NCI-H2029 treated with DMSO at 0.1 percent for 48 hours (cell line): ENCODE results near the gene CNN2.

ENCODE experiments used
- DNase-seq: peaks from one replicate; lab custom pipeline; 2025; lab: John Stamatoyannopoulos, UW

The CNN2 gene

DNA sequence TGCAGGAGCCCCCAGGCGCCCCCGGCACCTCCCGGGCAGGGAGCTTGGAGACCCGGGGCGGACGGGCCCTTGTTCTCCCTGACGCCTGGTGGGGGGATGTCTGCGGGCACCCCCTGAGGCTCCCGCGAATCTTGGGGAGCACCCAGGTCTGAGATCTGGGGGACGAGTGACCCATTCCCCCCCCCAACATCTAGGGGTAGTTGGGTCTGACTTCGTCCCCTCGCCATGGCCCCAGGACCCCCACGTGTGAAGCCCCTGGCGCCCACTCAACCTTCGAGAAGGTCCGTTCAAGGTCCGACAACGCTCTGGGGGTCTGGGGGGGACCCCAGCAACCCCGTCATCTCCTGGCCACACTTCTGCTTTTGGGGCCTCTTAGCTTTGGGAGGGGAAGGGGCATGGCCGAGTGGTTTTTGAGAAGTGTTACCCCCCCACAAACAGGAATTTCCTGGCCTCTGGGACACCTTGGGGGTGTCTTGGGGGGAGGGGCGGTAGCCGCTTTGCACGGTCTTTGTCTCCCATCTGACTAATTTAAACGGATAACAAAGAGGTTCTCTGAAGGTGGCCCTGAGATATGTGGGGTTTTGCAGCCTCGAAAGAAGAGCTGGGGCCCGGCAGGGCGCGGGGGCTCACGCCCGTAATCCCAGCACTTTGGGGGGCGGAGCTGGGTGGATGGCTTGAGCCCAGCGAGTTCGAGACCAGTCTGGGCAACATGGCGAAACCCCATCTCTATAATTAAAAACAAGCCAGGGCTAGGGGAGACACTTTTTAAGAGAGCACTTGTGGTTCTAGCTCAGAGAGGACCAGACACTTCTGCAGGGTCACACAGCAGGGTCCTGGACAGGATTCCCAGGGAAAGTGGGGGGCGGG lies 608 bp downstream of the CNN2 start:
- no peak for DNase-seq

GRCh38 chr19:1027650-1028061 lies 1.2 kb downstream of the CNN2 start:
- no peak for DNase-seq

DNA sequence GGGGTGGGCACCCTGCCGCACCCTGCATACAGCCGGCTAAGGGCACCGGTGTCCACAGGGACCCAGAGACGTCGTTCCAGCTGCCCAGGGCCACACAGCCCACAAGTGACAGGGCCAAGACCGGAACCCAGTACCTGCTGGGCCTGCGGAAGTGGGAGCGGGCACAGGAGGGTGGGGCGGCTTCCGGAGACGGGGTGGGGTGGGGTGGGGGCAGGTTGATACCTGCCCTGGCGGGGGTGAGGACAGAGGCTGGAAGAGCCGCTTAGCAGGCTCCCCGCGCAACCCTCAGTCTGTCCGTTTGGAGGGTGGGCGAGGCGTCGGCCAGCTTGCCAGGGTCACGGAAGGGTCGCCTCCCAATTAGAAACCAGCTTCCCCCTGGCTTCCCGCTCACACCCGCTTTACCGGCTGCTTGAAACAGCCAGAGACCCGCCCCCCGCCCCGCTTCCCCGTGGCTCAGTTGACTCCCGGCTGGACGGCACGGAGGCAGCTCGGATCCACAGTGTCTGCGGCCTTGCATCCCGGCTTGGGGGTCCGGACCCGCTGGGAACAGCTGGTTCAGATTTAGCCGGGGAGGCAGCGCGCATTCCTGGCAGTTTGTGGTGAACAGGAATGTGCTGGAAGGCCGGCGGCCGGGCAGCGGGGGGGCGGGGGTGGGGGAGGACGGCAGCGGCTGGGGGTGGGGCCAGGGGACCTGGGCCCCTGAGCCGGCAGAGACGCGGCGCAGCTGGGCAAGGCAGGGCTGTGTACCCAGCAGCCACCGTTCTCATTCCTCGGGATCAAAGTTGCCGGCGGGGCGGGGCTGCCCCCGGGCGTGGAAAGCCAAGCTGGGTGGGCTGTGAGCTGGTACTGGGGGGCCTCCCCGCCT lies 1.9 kb downstream of the CNN2 start:
- no peak for DNase-seq

- no peak for DNase-seq
Observed at GRCh38 chr19:1032264-1032867, 6.0 kb downstream of the CNN2 start.

GRCh38 chr19:1035998-1036621 lies 9.7 kb downstream of the CNN2 start:
- DNase-seq = no peak

DNA sequence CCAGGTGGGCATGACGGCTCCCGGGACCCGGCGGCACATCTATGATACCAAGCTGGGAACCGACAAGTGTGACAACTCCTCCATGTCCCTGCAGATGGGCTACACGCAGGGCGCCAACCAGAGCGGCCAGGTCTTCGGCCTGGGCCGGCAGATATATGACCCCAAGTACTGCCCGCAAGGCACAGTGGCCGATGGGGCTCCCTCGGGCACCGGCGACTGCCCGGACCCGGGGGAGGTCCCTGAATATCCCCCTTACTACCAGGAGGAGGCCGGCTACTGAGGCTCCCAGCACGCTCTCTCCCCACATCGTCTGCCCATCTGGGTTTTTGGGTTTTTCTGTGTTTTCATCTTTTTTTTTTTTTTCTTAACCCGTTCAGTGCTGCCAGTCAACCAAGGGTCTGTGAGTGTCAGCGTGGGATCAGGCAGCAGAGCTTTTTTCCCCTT lies 11.2 kb downstream of the CNN2 start:
- no peak for DNase-seq

DNA sequence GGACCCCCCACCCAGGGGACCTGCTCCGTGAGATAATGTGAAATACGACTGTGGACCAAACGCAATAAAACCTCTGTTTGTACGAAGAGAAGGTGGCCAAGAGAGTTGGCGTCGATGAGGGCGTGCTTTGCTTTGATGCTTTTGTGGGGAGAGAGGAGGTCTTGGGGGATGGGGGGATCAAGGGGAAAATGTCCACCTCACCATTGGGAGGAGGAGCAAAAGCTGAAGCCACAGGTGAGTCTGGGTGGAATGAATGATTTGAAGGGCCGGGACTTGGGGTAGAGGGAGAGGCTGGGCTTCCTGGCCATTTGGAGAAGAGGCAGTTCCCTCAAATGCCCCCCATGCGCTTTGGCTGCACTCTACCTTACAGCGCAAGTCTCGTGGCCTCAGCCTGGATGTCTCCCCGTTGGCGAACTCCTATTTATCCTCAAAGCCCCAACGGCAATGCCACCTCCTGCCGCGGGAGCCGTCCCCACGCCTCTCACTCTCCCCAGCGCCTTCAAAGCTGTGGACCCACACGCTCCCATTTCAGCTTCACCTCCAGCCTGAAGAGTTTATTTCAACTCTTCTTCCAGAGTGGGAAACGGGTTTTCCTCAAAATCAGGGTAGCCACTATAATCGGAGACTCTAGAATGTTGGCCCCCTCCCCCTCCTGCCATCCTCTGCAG lies 12.7 kb downstream of the CNN2 start:
- no peak for DNase-seq

- peak; percentile 82 for DNase-seq
Observed at GRCh38 chr19:1039646-1040475, 13.5 kb downstream of the CNN2 start, which contains the start of gene ABCA7. TSS of gene ABCA7 (plus strand) at chr19:1040107. CDS start at chr19:1041362, 1,255 bp downstream.

- DNase-seq = peak; percentile 82
Observed at GRCh38 chr19:1040476-1041271, 14.3 kb downstream of the CNN2 start.

DNA sequence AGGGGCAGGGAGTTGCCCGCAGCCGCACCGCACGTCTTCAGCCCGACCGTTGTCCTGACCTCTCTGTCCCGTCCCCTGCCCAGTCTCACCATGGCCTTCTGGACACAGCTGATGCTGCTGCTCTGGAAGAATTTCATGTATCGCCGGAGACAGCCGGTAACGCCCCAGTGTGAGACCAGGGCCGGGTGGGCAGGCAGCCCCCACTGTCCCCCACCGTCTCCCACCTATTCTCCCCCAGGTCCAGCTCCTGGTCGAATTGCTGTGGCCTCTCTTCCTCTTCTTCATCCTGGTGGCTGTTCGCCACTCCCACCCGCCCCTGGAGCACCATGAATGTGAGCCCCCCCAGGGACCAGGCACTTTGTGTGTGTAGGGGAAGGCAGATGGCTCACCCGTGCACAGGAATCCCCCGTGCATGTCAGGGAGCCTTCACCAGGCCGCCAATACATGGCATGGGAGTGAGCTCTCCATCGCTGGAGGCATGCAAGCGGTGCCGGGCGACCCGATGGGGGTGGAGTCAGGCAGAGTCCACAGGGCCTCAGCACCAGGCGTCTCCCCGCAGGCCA lies 14.9 kb downstream of the CNN2 start:
- no peak for DNase-seq

GRCh38 chr19:1041835-1042685 lies 15.7 kb downstream of the CNN2 start:
- DNase-seq = peak; percentile 50

DNA sequence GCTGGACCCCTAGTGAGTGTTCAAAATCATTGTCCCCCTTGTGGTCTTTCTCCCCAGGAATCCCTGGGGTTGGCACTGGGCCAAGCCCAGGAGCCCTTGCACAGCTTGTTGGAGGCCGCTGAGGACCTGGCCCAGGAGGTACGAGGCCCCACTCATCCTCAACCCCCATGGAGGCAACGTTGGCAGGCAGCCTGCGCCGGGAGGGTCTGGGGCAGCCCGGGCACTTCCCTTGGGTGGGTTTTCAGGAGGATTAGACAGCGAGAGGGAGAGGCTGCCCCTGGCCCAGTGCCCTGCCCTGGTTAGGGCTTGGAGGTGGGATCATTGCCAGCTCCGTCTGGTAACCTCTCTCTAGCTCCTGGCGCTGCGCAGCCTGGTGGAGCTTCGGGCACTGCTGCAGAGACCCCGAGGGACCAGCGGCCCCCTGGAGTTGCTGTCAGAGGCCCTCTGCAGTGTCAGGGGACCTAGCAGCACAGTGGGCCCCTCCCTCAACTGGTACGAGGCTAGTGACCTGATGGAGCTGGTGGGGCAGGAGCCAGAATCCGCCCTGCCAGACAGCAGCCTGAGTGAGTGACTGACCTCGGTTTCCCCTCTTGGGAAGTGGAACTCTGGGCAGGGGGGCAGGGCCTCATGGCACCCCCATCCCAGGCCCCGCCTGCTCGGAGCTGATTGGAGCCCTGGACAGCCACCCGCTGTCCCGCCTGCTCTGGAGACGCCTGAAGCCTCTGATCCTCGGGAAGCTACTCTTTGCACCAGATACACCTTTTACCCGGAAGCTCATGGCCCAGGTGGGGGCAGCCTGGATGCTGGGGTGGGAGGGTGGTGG lies 16.5 kb downstream of the CNN2 start:
- DNase-seq = peak; percentile 46

DNA sequence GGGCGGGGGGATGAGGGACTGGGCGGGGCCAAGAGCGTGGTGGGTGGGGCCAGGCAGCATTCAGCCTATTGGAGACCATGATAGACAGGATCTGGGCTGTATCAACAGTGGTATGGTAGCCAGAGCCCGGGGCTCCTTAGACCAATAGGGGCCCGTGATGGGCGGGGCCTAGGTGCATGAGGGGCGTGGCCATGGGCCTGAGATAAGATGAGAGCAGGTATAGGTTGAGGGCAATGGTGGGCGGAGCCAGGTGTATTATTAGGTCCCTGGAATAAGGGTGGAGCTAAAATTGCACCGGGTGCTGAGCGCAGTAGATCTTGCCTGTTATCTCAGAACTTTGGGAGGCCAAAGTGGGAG lies 18.8 kb downstream of the CNN2 start:
- DNase-seq = no peak

GRCh38 chr19:1046117-1046626 lies 19.8 kb downstream of the CNN2 start:
- DNase-seq = no peak

- no peak for DNase-seq
Observed at GRCh38 chr19:1046836-1047695, 20.7 kb downstream of the CNN2 start.

GRCh38 chr19:1047696-1048147 lies 21.3 kb downstream of the CNN2 start:
- no peak for DNase-seq
